Measurements from ENCODE around the gene HHATL. TPM values are rescaled to one million over a fixed set of nuclear protein-coding genes. Genes with fewer than 3 reads are reported as not detected.

HHATL gene
- polyA plus RNA-seq, 1 experiment: not detected

- Histone ChIP-seq H3K9me3 (ENCODE audit: control insufficient read depth, insufficient read depth, low read length) (no peaks in the 10 kb centered on the region), H3K4me3 (ENCODE audit: low read depth, low read length) (no peak overlapping the region), H3K27me3 (ENCODE audit: control insufficient read depth, insufficient read depth, low read length) (peaks cover 18% of the 10 kb centered on the region), H3K27ac (ENCODE audit: low read depth, low read length) (no peak overlapping the region)
- POLR2A ChIA-PET: interaction anchor here (0.7 kb wide), 1 partner anchor 48 kb away, joined by 4 read pairs; no protein-coding TSS in a partner anchor
- no peak for DNase-seq (ENCODE audit: low read depth, low spot score)
- CTCF ChIA-PET: interaction anchor here (0.8 kb wide), 1 partner anchor 11 kb away, joined by 3 read pairs; no protein-coding TSS in a partner anchor
- TF ChIP-seq CTCF (IDR thresholded peaks at IDR 0.05; ENCODE audit: low read depth, low read length): no peak
Measured at GRCh38 chr3:42731476-42732195, 29.0 kb upstream of the HHATL start.

- TF ChIP-seq CTCF (IDR thresholded peaks at IDR 0.05; ENCODE audit: low read depth, low read length): no peak
- Histone ChIP-seq H3K9me3 (ENCODE audit: control insufficient read depth, insufficient read depth, low read length) (no peaks in the 10 kb centered on the region), H3K27me3 (ENCODE audit: control insufficient read depth, insufficient read depth, low read length) (peaks cover 21% of the 10 kb centered on the region), H3K27ac (ENCODE audit: low read depth, low read length) (no peak overlapping the region), H3K4me3 (ENCODE audit: low read depth, low read length) (no peak overlapping the region)
- CTCF ChIA-PET: interaction anchor here (0.8 kb wide), 1 partner anchor 12 kb away, joined by 3 read pairs; no protein-coding TSS in a partner anchor
- POLR2A ChIA-PET: interaction anchor here (0.7 kb wide), 1 partner anchor 47 kb away, joined by 4 read pairs; no protein-coding TSS in a partner anchor
- no peak for DNase-seq (ENCODE audit: low read depth, low spot score)
Measured at GRCh38 chr3:42730706-42731420, 28.3 kb upstream of the HHATL start.

- TF ChIP-seq CTCF (IDR thresholded peaks at IDR 0.05; ENCODE audit: low read depth, low read length): no peak
- H3K4me3 ChIP-seq (ENCODE audit: low read depth, low read length): no peak overlapping the region
- DNase-seq (ENCODE audit: low read depth, low spot score): no peak
- H3K27ac ChIP-seq (ENCODE audit: low read depth, low read length): no peak overlapping the region
- ChIA-PET POLR2A (no interaction called here), CTCF (no interaction called here)
- no peaks in the 10 kb centered on the region for H3K9me3 ChIP-seq (ENCODE audit: control insufficient read depth, insufficient read depth, low read length)
- peaks cover 17% of the 10 kb centered on the region for H3K27me3 ChIP-seq (ENCODE audit: control insufficient read depth, insufficient read depth, low read length)
Measured at GRCh38 chr3:42730294-42730693, 27.7 kb upstream of the HHATL start.

GRCh38 chr3:42729404-42730145 is 27.0 kb upstream of the HHATL start:
- no peak overlapping the region for H3K4me3 ChIP-seq (ENCODE audit: low read depth, low read length)
- no peaks in the 10 kb centered on the region for H3K9me3 ChIP-seq (ENCODE audit: control insufficient read depth, insufficient read depth, low read length)
- TF ChIP-seq CTCF (IDR thresholded peaks at IDR 0.05; ENCODE audit: low read depth, low read length): no peak
- no peak for DNase-seq (ENCODE audit: low read depth, low spot score)
- peaks cover 17% of the 10 kb centered on the region for H3K27me3 ChIP-seq (ENCODE audit: control insufficient read depth, insufficient read depth, low read length)
- POLR2A ChIA-PET: no interaction called here
- H3K27ac ChIP-seq (ENCODE audit: low read depth, low read length): no peak overlapping the region
- CTCF ChIA-PET: no interaction called here

All from AG04450 (cell line).